Stimulated activated CD4-positive, alpha-beta T cell treated with anti-CD3 and anti-CD28 coated beads, Interleukin-12 subunit alpha, Interleukin-12 subunit beta, amount 100 ng/mL, for 48 hours (primary cell): Measurements from ENCODE around the gene EFEMP1.

Experiments used
- DNase-seq, 3 donors: peaks; one replicate each; pipeline ENCODE4 v3.0.0-alpha.2; 2020; ENCODE audit warnings: low read depth in 2 of 3, low spot score in 1 of 3

Gene EFEMP1

GRCh38 chr2:55899881-55900280 is 23.7 kb downstream of the EFEMP1 start:
- DNase-seq: no peak

- DNase-seq: no peak
These were observed 25.1 kb downstream of the EFEMP1 start for GRCh38 chr2:55898386-55899040.

- no peak for DNase-seq
These were observed 26.9 kb downstream of the EFEMP1 start for GRCh38 chr2:55896633-55897032.

- no peak for DNase-seq
These were observed 28.9 kb downstream of the EFEMP1 start for GRCh38 chr2:55894720-55895119.

- DNase-seq: no peak
These were observed 31.9 kb downstream of the EFEMP1 start for GRCh38 chr2:55891671-55892094.

GRCh38 chr2:55888936-55889335 is 34.6 kb downstream of the EFEMP1 start:
- DNase-seq: no peak

- DNase-seq: no peak
These were observed 35.5 kb downstream of the EFEMP1 start for GRCh38 chr2:55887901-55888624.

- no peak for DNase-seq
These were observed 36.2 kb downstream of the EFEMP1 start for GRCh38 chr2:55887351-55887750.

- DNase-seq: no peak
These were observed 37.7 kb downstream of the EFEMP1 start for GRCh38 chr2:55885944-55886281.

GRCh38 chr2:55885127-55885943 is 38.2 kb downstream of the EFEMP1 start:
- no peak for DNase-seq

GRCh38 chr2:55883829-55884228 is 39.8 kb downstream of the EFEMP1 start:
- DNase-seq: no peak

- DNase-seq: no peak
These were observed 40.2 kb downstream of the EFEMP1 start for GRCh38 chr2:55883357-55883756.

- no peak for DNase-seq
These were observed 40.6 kb downstream of the EFEMP1 start for GRCh38 chr2:55882954-55883353.

- DNase-seq: no peak
These were observed 43.0 kb downstream of the EFEMP1 start for GRCh38 chr2:55880416-55881143.

- DNase-seq: no peak
These were observed 43.6 kb downstream of the EFEMP1 start for GRCh38 chr2:55879976-55880375.

GRCh38 chr2:55877087-55877436 is 46.5 kb downstream of the EFEMP1 start:
- no peak for DNase-seq

GRCh38 chr2:55876429-55877086 is 47.0 kb downstream of the EFEMP1 start:
- DNase-seq: no peak

- DNase-seq: no peak
These were observed 48.0 kb downstream of the EFEMP1 start for GRCh38 chr2:55875434-55876135.

- no peak for DNase-seq
These were observed 49.2 kb downstream of the EFEMP1 start for GRCh38 chr2:55874338-55874737.

GRCh38 chr2:55871637-55872036 is 51.9 kb downstream of the EFEMP1 start:
- no peak for DNase-seq
